Endometrial microvascular endothelial cells (primary cell): ENCODE data around the gene AMMECR1. TPM values are rescaled to one million over a fixed set of nuclear protein-coding genes. Genes with fewer than 3 reads are reported as not detected.

Experiments
- in situ Hi-C: cut with HindIII; loops from 2 replicates; pipeline ENCODE4 v1.10.0; 2017; ENCODE audit warnings: low sequenced_read_pairs, low pct_unique_long_range_greater_than_20kb; ENCODE audit errors: inconsistent ontology term
- total RNA-seq: library from RNA; depleted of rRNA; stranded (reverse); fragments of >200 nt; gene quantifications from one replicate; pipeline ENCODE4 v1.2.3, GENCODE V29; 2015; ENCODE audit errors: inconsistent ontology term

Gene AMMECR1
- total RNA-seq, 1 donor from 2014 or later: 6.0 TPM

DNA sequence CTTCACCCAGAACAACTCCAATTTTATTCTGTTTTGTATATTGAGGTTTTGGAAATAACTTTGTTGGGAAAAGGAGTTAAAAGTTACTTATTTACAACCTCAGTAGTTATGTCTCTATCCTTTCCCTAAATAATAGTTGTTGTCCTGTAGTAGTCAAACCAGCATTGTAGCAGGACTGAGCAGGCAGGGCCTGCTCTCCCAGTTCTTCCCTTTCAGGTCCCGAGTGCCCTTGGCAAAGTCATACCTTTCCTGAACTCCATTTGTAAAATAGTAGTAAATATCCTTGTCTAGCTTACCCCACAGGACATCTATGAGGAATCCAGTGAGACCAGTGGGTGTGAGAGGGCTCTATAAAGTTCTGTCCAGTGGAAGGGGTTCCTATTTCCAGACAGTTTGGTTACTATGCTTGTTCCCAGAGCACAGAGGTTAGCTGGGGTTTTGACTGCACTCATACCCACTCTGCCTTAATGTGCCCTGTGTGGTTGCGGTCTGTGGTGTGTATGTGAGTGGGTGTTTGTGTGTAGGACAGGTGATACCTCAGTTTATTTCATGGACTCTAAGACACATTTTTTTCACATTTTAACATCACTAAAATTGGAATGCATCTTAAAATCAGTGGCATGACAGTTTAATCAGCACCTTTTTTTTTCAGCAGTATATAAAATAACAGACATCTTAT, 136.3 kb downstream of the AMMECR1 start:
- in situ Hi-C loops: no loop called here

DNA sequence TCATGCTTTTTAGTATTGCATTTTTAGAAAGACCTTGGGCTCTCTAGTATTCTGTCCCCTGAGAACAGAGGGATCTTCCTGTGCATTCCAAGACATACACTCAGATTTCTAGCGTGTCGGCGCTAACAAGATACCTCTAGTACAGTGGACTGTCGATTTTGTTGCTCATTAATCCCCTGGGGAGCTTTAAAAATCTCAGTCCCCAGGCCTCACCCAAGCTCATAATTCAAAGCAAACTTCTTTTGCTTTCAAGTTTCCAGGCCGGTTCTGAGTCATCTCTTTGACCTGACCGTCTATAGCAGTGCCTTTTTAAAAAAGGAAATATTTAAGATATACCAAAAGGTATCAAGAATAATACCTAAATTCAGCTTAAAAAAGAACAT, 137.0 kb downstream of the AMMECR1 start:
- in situ Hi-C loops: no loop called here

GRCh38 chrX:110180176-110180927, 137.5 kb downstream of the AMMECR1 start:
- in situ Hi-C loops: no loop called here

- in situ Hi-C loops: no loop called here
These were observed 139.6 kb downstream of the AMMECR1 start for GRCh38 chrX:110178179-110178865.

- in situ Hi-C loops: no loop called here
These were observed 142.2 kb downstream of the AMMECR1 start for GRCh38 chrX:110175696-110176095.

- in situ Hi-C loops: no loop called here
These were observed 142.7 kb downstream of the AMMECR1 start for GRCh38 chrX:110175146-110175545.

DNA sequence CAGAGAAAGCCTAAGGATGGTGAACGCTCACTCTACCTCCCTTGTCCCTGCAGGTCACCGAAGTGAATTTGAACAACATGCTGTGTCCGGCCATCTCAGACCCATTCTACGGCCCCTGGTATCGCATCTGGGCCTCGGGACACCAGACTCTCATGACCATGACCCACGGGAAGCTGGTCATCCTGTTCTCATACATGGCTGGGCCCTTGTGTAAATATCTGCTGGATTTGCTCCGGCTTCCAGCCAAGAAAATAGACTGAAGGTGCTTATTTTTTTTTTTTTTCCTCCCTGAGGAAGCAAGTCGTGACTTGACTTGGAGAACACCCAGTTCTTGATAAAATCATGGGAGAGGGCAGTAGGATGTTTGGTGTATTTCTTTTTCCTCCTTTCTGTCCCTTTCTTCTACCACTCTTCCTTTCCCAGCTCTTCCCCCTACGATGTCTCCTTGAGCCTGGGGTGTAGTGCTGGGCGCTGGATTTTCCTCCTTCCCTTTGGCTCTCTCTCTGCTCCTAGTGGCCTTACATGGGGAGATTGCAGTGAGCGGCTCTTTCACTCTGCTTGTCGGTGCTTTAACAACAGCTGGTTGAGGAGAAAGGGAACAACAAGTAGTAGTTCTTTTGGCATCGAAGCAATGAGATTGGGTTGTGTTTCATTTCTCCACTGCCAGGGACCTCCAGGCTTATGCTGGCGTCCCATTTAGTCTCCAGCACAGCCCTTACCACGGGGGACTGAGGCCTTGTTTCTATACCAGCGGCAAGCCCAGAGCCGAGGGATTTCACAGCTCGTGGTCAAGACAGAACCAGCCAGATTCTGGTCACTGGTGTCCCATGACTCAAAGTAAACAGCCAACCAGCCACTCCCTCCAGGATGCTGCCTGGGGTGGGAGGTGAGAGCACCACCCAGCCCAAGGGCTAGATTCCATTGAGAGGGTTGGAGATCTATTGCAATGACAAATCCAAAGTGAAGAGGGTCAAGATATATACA, 144.4 kb downstream of the AMMECR1 start:
- in situ Hi-C loops: loop anchor here (25.0 kb wide), 1 partner anchor 239 kb away; no protein-coding TSS in a partner anchor

DNA sequence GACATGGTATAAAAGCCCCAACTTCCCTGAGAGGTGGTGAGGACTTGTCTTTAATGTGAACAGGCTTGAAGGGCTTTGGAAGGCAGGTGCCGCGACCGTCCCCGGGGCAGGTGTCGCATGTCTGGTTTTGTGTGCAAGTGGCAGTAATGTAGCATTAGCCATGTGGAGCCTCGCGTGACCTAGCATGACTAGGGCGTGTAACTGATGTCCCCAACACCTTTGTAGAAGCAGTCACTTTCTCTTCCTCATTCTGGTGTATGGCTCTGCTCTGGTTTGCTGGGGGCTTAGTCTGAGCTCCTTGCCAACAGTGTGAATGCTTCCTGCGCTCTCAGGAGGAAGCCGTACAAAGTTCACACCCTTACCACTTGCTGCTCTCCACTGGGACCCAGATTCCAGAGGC, 145.7 kb downstream of the AMMECR1 start:
- in situ Hi-C loops: loop anchor here (25.0 kb wide), 1 partner anchor 240 kb away; no protein-coding TSS in a partner anchor

GRCh38 chrX:110171442-110171841, 146.4 kb downstream of the AMMECR1 start:
- in situ Hi-C loops: loop anchor here (25.0 kb wide), 1 partner anchor 241 kb away; no protein-coding TSS in a partner anchor

DNA sequence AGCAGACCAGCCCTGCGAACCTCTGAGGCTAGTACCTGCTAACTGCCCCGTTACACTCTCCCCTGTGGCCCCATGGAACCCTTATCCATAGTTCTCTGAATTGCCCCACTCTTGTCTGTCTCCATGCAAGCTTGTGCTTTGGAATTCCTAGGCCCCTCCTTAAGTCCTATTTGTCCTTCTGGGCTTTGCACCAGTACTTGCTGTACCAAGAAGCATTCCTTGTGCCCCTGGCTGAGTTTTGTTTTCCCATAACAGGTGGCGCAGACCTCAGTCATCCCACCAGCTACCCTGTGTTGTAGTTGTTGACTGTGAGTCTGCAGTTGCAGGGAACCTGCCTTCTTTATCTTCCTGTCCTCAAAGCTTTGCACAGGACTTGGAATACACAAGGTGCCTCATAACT, 147.9 kb downstream of the AMMECR1 start:
- in situ Hi-C loops: loop anchor here (25.0 kb wide), 1 partner anchor 242 kb away; no protein-coding TSS in a partner anchor

GRCh38 chrX:110168585-110168984, 149.3 kb downstream of the AMMECR1 start:
- in situ Hi-C loops: loop anchor here (25.0 kb wide), 1 partner anchor 244 kb away; no protein-coding TSS in a partner anchor

- in situ Hi-C loops: loop anchor here (25.0 kb wide), 1 partner anchor 244 kb away; no protein-coding TSS in a partner anchor
These were observed 149.9 kb downstream of the AMMECR1 start for GRCh38 chrX:110167952-110168451.

DNA sequence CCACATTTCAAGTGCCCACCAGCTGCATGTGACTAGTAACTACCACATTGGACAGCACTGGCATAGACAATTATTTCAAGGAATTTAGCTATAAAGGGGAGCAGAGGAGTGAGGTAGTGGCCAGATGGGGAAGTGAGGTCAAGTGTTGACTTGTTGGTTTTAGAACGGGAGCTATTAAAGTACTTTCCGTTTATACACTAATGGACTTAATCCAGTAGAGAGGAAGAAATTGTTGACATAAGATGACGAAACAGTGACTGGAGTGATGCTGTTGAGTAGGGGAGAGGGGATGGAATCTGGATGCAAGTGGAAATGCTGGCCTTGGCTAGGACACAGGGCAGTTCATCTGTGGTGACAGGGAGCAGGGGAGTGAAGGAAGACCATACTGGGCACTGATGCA, 154.4 kb downstream of the AMMECR1 start:
- in situ Hi-C loops: loop anchor here (25.0 kb wide), 1 partner anchor 249 kb away; no protein-coding TSS in a partner anchor

- in situ Hi-C loops: loop anchor here (25.0 kb wide), 1 partner anchor 249 kb away; no protein-coding TSS in a partner anchor
These were observed 155.0 kb downstream of the AMMECR1 start for GRCh38 chrX:110162867-110163266.

DNA sequence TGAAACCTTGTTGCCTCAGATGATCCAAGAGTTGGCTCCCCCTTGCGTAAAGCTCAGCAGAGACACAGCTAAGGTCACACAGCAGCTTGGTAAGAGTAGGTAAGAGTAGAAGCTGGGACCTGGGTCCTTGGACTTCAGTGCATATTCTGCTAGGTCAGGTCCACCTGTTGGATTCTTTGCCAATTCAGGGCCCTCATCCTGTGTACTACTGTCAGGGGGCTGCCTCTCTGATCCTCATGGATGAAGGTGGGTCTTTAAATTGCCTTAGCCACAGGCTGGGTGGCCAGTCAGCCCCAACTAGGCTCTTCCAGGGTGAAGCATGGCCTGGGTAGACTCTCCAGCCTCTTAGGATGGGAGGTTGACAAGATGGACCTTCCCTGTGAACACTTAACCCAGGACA, 155.8 kb downstream of the AMMECR1 start:
- in situ Hi-C loops: loop anchor here (25.0 kb wide), 1 partner anchor 250 kb away; no protein-coding TSS in a partner anchor

- in situ Hi-C loops: loop anchor here (25.0 kb wide), 1 partner anchor 251 kb away; no protein-coding TSS in a partner anchor
These were observed 156.6 kb downstream of the AMMECR1 start for GRCh38 chrX:110161361-110161686.

GRCh38 chrX:110159865-110160264, 158.0 kb downstream of the AMMECR1 start:
- in situ Hi-C loops: loop anchor here (25.0 kb wide), 1 partner anchor 252 kb away; no protein-coding TSS in a partner anchor

DNA sequence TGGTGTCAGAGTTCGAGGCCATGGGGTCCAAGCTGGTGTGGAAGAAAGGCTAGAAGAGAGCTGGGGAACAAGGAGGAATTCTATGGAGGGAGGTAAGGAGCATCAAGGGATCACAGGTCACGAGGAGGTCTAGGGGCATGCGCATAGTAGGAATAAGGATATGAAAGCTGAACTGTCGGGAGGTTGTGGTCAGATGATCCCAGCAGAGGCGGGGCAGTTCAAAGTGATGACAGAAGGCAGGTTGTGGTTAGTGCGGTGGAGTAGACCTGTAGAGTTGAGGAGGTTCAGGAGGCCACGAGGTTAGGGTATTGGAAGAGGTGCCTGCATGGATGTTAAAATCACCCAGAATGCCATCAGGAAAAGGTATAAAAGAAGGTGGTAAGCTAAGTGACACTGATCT, 158.7 kb downstream of the AMMECR1 start:
- in situ Hi-C loops: loop anchor here (25.0 kb wide), 1 partner anchor 253 kb away; no protein-coding TSS in a partner anchor
